Tibial artery (tissue), 4 donors: ENCODE measurements around the gene POLRMT.

Experiments
- DNase-seq, 2 donors: peaks; one replicate each; pipeline ENCODE4 v3.0.0-alpha.2; 2019
- H3K27ac ChIP-seq, 2 donors: fragments of 200-600 bp; sonication (generic) in 1 of 2; 1 replicate in 1 of 2; 2 replicates in 1 of 2; pipeline ENCODE4 v1.5.1; 2018 to 2019; ENCODE audit warnings: mild to moderate bottlenecking in 1 of 2
- H3K27me3 ChIP-seq, 2 donors: fragments of 200-600 bp; sonication (generic) in 1 of 2; one replicate each; pipeline versions ENCODE4 v1.5.1 to v1.6.0; 2016 to 2019
- H3K36me3 ChIP-seq, 3 donors: fragments of 200-600 bp; sonication (generic) in 2 of 3; one replicate each; pipeline ENCODE4 v1.5.1; 2016 to 2019; ENCODE audit warnings: mild to moderate bottlenecking in 2 of 3
- H3K4me1 ChIP-seq, 4 donors: fragments of 200-600 bp; sonication (generic) in 2 of 4; 1 replicate in 3 of 4; 2 replicates in 1 of 4; pipeline ENCODE4 v1.5.1; 2016 to 2019
- H3K4me3 ChIP-seq, 2 donors: fragments of 200-600 bp; sonication (generic) in 1 of 2; 1 replicate in 1 of 2; 2 replicates in 1 of 2; pipeline ENCODE4 v1.5.1; 2018 to 2019; ENCODE audit warnings: mild to moderate bottlenecking in 2 of 2
- H3K9me3 ChIP-seq, 3 donors: fragments of 200-600 bp; sonication (generic) in 1 of 3; one replicate each; pipeline ENCODE4 v1.5.1; 2016 to 2019
- intact Hi-C: fragments of 100-400 bp; cut with DNase I; formaldehyde crosslinking; loops from one replicate; pipeline ENCODE4 v1.15.0; 2023; ENCODE audit warnings: low total_unique reads
- TF ChIP-seq, protein P1 (sequence below), 2 experiments: fragments of 200-600 bp in 1 of 2; fragments of 450-650 bp in 1 of 2; IDR thresholded peaks; one replicate each; pipeline ENCODE4 v1.5.1; 2017 to 2019; ENCODE audit warnings: antibody characterized with exemption in 2 of 2, mild to moderate bottlenecking in 1 of 2, moderate library complexity in 1 of 2

The POLRMT gene

DNA sequence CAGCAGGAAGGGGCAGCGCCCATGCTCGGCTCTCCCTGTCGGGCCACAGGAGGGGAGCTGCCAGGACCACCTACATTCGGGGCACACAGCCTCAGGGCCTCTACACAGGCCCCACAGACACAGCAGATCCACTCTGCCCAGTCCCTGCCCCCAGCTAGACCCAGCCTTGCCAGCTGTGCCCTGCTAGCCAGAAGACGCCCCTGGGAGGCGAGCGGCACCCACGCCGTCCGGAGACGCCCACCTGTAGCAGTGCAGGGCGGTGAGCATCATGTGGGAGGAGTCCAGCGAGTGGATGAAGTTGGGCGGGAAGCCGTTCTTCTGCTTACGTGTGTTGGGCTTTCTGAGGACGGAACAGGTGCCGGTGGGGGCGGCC lies 15.1 kb downstream of the POLRMT start:
- intact Hi-C loops = no loop called here
- DNase-seq = no peak
- no peaks in the 10 kb centered on the region for H3K9me3 ChIP-seq
- no peak overlapping the region for H3K4me3 ChIP-seq
- peaks cover 0 to 7% (median 3%) of the 10 kb centered on the region in 4 donors for H3K4me1 ChIP-seq
- H3K27ac ChIP-seq = no peak overlapping the region
- TF ChIP-seq, protein P1, sequence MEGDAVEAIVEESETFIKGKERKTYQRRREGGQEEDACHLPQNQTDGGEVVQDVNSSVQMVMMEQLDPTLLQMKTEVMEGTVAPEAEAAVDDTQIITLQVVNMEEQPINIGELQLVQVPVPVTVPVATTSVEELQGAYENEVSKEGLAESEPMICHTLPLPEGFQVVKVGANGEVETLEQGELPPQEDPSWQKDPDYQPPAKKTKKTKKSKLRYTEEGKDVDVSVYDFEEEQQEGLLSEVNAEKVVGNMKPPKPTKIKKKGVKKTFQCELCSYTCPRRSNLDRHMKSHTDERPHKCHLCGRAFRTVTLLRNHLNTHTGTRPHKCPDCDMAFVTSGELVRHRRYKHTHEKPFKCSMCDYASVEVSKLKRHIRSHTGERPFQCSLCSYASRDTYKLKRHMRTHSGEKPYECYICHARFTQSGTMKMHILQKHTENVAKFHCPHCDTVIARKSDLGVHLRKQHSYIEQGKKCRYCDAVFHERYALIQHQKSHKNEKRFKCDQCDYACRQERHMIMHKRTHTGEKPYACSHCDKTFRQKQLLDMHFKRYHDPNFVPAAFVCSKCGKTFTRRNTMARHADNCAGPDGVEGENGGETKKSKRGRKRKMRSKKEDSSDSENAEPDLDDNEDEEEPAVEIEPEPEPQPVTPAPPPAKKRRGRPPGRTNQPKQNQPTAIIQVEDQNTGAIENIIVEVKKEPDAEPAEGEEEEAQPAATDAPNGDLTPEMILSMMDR (IDR thresholded peaks at IDR 0.05) = no peak
- H3K27me3 ChIP-seq = peaks cover 0 to 23% of the 10 kb centered on the region in 2 donors
- peaks cover 56 to 66% (median 65%) of the 10 kb centered on the region in 3 donors for H3K36me3 ChIP-seq

DNA sequence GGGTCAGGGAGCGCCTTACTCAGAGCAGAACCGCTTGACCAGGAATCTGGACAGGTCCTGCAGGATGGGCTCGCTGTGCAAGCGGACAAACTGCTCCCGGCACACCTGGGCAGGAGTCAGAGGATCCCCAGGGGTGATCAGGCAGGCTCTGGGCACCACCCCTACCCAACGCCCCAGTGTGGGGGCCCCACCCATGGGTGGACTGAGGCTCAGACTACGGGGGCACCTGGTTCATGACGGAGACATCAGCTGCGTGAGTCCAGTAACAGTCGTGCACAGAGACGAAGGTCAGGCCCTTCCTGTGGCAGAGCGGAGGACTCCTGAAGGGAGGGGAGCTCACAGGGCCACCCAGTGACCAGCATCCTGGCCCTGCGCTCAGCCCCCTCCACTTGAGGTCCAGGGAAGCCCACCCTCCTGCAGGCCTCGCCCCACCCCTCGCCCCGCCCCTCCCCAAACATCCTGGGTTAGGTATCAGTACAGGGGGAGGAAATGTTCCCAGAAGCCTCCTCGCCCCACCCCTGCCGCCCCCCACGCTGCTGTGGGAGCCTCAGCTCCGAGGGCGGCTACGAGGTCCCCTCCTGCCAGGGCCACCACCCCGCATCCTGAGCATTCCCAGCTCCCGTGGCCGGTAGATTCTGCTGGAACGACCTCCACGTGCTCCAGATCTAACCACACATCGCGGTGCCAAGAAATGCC lies 15.6 kb downstream of the POLRMT start:
- intact Hi-C loops = no loop called here
- Histone ChIP-seq H3K27me3 (peaks cover 0 to 23% of the 10 kb centered on the region in 2 donors), H3K27ac (no peak overlapping the region)

DNA sequence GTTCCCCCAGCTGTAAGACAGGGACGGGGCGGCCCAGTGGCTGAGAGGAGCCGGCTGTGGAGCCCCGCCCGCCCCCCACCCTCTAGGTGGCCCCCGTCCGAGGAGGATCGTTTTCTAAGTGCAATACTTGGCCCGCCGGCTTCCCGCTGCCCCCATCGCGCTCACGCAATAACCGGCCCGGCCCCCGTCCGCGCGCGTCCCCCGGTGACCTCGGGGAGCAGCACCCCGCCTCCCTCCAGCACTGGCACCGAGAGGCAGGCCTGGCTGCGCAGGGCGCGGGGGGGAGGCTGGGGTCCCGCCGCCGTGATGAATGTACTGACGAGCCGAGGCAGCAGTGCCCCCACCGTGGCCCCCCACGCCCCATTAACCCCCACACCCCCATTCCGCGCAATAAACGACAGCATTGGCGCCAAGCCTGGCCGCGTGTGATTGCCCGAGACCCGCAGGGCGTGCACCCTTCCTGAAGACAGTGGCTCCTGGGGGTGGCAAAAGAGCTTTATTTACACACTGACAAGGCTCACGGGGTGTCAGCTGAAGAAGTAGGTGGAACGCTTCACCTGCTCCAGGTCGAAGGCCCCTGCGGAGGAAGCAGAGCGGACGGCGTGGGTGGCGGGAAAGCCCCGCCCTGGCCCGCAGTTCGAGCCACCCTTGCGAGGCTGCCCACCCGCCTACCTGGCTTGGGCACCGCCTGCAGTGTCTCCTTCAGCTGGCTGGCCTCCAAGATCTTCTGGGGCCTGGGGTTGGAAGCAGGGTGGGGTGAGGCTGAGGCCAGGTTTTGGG lies 16.4 kb downstream of the POLRMT start:
- Histone ChIP-seq H3K4me1 (peaks cover 0 to 7% (median 3%) of the 10 kb centered on the region in 4 donors), H3K9me3 (no peaks in the 10 kb centered on the region), H3K27ac (no peak overlapping the region), H3K4me3 (no peak overlapping the region), H3K27me3 (peaks cover 0 to 23% of the 10 kb centered on the region in 2 donors), H3K36me3 (peaks cover 43 to 53% (median 52%) of the 10 kb centered on the region in 3 donors)
- TF ChIP-seq, protein P1 (IDR thresholded peaks at IDR 0.05) = no peak
- DNase-seq = no peak
- intact Hi-C loops = no loop called here

More for the DNA sequence above, 15.6 kb downstream of the POLRMT start:
- Histone ChIP-seq H3K4me3 (no peak overlapping the region), H3K36me3 (peaks cover 51 to 60% (median 60%) of the 10 kb centered on the region in 3 donors), H3K9me3 (no peaks in the 10 kb centered on the region), H3K4me1 (peaks cover 0 to 7% (median 3%) of the 10 kb centered on the region in 4 donors)
- no peak for DNase-seq
- TF ChIP-seq, protein P1 (IDR thresholded peaks at IDR 0.05) = no peak

DNA sequence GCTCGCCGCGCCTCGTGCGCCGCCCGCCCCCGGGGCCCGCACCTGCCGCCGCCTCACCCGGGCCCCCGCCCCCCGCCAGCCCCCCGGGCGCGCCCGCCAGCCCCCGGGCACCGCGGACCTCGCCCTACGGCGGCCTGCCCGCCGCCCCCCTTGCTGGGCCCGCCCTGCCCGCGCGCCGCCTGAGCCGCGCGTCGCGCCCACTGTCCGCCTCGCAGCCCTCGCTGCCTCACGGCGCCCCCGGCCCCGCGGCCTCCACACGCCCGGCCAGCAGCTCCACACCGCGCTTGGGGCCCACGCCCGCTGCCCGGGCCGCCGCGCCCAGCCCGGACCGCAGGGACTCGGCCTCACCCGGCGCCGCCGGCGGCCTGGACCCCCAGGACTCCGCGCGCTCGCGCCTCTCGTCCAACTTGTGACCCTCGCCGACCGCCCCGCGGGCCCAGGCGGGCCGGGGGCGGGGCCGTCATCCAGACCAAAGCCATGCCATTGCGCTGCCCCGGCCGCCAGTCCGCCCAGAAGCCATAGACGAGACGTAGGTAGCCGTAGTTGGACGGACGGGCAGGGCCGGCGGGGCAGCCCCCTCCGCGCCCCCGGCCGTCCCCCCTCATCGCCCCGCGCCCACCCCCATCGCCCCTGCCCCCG lies 17.2 kb downstream of the POLRMT start:
- Histone ChIP-seq H3K4me1 (peaks cover 0 to 7% (median 3%) of the 10 kb centered on the region in 4 donors), H3K27ac (no peak overlapping the region), H3K36me3 (peaks cover 36 to 45% (median 44%) of the 10 kb centered on the region in 3 donors), H3K27me3 (peaks cover 0 to 23% of the 10 kb centered on the region in 2 donors), H3K4me3 (no peak overlapping the region), H3K9me3 (no peaks in the 10 kb centered on the region)
- TF ChIP-seq, protein P1 (IDR thresholded peaks at IDR 0.05) = no peak
- DNase-seq = no peak
- intact Hi-C loops = no loop called here

DNA sequence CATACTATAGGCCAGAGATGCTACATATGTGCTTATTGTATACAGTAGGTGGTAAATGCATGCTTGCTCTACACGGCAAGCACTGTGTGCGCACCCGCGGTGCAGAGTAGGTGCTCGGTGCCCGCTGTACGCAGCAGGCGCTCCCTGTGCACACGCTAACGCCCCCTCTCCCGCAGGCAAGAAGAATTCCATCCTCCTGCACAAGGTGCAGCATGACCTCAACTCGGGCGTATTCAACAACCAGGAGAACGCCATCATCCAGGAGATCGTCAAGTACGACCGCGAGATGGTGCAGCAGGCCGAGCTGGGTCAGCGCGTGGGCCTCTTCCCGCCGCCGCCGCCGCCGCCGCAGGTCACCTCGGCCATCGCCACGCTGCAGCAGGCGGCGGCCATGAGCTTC lies 17.7 kb downstream of the POLRMT start:
- no peak for DNase-seq
- Histone ChIP-seq H3K9me3 (no peaks in the 10 kb centered on the region), H3K27ac (no peak overlapping the region), H3K4me1 (peaks cover 0 to 8% (median 4%) of the 10 kb centered on the region in 4 donors), H3K4me3 (no peak overlapping the region), H3K36me3 (peaks cover 36 to 39% (median 39%) of the 10 kb centered on the region in 3 donors), H3K27me3 (peaks cover 0 to 23% of the 10 kb centered on the region in 2 donors)
- intact Hi-C loops = no loop called here
- TF ChIP-seq, protein P1 (IDR thresholded peaks at IDR 0.05) = no peak
